C1 segment of cervical spinal cord (tissue), 14 donors: ENCODE measurements around the gene CSAD.
"Not testable (repeated sequence)": the region's sequence is repeated elsewhere in the genome, so short reads cannot be mapped to it uniquely, and the experiment has no call there.

Experiments used
- DNase-seq, 14 donors: peaks; one replicate each; lab custom pipeline; 2025; lab: John Stamatoyannopoulos, UW

The CSAD gene

DNA sequence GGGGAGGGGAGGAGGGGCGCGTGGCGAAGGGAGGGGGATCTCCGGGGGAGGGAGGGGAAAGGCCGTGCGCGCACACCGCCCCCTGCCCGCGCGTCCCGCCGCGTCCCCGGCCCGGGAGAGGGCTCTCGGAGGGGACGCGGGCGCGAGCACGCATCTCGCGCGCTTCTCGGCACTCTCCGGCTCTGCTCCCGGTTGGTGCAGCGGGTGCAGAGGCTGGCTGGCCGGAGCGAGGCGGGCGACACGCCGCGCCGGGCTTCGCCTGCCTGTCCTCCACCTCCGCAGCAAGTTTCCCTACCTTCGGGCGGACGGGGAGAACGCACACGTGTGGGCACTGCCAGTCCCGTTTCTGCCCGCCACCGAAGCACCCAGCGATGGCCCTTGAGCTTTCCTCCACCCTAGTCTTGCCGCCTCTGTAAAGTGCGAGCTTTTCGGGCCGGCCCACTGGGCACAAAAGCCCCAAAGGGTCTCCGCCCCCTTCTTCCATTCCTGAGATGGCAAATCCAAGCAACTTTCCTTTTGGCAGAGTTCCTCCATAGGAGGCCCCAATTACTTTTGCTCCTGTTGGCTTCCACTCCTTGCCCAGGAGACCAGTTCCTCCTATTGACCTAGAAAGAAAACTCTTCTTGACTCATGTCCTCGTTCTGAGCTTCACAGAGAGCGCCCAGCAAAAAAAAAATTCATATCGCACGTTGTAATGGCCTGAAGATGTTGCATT is 363 bp upstream of the CSAD start:
- peak in 5 of 14 donors; percentile 85 to 94 (median 92) for DNase-seq

DNA sequence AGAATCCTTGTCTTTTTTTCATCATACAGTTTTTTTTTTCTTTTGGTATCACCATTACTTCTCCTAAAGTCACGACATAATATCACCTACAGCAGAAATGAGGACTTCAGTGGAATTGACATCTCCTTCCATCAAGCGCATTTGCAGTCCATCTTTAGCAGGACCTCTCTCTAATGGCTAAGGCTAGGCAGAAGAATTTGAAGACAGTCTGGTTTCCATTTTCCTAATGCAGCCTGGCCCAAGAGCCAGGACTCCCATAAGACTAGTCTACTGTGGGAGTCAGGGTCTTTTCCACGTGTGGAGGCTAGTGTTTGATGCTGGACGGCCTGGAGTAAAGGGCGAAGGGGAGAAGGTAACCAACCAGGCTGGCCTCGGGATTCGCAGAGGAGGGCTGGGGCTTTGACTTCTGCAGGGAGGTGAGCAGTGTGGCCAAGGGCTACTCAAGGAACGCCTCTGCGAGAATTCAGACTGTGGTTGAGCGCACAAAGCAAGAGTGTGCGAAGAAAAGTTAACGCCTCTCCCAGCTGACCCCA is 972 bp downstream of the CSAD start:
- peak in 10 of 14 donors; percentile 36 to 86 (median 67) for DNase-seq

DNA sequence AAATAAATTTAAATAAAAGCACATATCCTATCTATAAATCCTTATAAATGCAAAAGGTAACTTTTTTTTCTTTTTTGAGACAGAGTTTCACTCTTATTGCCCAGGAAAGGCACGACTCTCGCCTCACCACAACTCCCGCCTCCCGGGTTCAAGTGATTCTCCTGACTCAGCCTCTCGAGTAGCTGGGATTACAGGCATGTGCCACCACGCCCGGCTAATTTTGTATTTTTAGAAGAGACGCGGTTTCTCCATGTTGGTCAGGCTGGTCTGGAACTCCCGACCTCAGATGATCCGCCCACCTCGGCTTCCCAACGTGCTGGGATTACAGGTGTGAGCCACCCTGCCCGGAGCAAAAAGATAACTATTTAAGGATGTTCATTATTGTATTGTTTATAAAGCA is 1.9 kb downstream of the CSAD start:
- DNase-seq = not testable (repeated sequence)

DNA sequence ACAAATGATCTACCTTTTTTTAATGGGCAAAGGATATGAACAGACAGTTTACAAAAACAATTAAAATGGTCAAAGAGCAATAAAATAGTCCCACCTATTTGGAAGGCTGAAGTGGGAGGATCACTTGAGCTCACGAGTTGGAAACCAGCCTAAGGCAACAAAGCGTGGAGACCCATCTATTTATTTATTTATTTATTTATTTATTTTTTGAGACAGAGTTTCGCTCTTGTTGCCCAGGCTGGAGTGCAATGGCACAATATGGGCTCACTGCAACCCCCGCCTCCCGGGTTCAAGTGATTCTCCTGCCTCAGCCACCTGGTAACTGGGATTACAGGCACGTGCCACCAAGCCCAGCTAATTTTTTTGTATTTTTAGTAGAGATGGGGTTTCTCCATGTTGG is 3.3 kb downstream of the CSAD start:
- not testable (repeated sequence) for DNase-seq

DNA sequence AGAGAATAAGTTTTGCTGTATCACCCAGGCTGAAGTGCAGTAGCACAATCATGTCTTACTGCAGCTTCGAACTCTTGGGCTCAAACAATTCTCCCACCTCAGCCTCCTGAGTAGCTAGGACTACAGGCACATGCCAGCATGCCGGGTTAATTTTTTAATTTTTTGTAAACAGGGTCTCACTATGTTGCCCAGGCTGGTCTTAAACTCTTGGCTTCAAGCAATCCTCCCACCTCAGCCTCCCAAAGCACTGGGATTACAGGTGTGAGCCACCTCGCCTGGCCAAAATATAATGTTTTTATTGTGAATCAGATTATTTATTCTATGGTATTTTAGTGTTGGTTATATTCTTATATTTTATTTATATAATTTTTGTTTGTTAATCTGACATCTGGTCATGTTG is 4.0 kb downstream of the CSAD start:
- no peak for DNase-seq

DNA sequence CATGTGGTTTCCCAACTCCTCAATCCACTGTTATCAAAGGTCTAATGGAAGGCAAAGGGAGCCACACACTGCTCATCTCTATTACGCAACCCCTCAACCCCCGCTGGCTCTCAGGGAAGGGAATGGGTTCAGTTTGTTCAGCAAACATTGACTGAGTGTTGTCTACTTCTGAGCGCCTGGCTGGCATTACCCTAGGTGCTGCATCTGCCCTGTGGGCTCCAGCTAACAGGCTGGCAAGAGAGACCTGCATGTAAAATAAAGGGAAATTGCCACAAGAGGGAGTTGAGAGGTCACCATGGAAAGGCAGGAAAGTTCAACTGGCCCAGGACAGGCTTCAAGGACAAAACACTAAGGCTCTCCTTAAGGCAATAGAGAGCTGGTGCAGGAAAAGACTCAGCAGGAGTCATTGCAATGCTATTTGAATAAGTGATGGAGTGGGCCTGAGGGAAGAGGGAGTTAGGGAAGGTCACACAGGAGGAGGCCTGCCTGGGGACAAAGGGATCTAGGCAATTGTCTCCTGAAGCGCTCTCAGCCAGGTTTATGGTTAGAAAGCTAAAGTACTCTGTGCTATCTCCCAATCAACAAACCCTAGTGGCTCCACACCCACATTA is 5.7 kb downstream of the CSAD start:
- no peak for DNase-seq

DNA sequence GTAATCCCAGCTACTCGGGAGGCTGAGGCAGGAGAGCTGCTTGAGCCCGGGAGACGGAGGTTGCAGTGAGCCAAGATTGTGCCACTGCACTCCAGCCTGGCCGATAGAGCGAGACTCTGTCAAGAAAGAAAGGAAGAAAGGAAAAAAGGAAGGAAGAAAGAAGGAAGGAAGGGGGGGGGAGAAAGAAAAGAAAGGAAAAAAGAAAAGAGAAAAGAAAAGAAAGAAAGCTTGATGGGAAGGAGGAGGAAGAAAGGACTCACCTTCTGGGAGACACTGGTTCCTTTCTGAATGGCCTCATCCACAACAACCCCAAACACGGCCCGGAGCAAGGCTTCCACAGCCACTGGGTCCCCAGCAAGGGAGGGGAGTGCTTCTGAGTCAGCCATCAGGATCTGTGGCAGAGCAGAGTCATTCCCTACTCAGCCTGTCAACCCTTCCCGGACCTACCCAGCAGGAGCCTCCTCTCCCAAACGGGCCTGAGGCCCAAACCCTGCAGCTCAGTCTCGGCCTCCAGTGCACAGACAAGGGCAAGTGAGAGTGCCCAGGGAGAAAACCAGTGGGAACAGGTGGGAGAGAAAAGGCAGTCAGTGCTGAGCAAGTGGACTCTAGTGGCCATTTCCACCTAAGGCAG is 7.5 kb downstream of the CSAD start:
- no peak for DNase-seq

DNA sequence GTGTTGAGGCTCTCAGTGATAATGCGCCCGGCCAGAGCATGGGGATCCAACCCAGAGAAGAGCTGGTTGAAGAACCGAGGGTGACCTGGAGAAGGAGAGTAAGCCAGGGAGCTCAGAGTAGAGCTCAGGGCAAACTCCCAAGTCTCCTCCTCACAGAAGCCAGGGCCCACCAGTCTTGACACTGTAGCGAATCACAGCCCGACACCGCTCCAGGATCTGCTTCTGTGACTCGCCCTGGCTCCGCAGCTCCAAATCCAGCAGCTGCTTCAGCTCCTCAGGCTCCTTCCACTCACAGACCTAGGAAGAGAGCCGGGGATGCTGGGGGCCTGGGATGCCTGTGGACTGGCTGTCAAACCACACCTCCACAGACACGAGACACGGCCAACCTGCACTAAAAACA is 8.4 kb downstream of the CSAD start:
- no peak for DNase-seq

DNA sequence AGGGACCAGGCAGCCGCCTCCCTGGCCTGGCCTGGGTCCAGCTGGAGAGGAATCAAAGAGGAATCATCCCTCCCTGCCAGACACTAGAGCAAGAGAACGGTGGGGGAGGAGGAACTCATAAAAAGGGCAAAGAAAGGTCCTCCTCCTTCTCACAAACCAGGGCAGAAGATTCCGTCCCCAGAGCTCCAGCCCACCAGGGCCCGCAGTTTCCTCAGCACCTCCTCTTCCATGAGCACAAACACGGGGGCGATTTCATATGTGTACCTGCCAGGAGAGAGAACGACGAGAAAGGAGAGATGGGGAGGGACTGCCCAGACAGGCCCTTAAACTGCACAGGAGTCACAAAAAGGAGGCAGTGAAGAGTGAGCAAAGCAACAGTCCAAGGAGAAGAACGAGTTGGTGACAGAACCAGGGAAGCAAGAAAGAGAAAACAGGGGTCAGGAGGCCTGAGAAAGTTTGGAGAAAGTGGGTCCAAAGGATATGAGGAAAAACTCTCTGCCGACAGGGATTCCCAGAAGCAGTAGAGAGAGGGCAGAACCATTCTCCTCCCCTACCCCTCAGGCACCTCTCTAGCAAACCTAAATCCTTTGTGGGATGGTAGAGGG is 8.9 kb downstream of the CSAD start:
- DNase-seq = no peak

DNA sequence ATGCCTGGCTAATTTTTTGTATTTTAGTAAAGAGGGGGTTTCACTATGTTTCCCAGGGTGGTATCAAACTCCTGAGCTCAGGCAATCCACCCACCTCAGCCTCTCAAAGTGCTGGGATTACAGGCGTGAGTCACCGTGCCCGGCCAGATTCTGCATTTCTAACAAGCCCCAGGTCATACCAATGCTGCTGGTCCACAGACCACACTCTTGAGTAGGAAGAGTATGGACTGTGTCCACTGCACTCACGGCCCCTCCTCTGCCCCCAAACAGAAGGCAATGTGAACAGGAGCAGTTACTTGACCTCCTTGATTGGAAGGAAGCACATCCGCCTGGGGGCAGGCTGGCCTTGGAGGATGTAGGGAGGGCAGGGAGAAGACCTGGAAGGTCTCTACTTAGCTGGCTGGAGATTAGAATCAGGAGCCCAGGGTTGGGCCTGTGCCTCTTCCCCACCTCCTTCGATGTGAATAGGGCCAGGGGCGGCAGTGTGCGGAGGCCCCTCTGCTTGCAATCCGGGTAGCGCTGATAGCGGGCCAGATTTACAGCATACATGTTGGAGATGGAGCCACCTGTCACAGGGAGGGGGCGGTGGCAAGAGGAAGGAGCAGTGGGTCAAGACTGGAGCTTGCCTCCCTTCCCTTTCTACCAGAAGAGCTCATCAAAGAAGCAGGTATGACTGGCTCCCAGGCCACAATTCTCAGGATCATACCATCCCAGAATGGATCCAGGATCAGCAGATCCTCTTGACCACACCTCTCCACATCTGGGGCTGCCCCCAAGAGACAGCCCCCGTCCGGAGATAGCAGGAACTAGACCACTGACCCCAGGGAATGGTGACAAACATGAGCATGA is 9.6 kb downstream of the CSAD start:
- DNase-seq = no peak

DNA sequence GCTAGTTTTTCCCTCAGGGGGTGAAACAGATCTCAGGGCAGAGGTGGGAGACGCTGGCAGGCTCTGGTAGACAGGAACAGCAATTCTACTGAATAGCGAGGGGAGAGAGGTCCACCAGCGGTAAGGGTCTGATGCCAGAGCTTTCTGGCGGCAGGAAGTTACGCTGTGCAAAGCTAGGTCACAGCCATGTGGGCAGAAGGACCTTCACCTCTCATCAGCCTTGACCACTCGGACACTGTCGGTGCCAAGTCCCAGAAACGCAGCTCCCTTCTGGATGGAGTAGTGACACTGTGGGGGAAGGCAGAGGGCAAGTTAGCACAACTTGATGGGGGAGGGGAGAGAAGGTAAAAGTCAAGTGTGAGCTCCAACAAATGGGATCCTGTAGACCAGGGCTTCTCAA is 10.5 kb downstream of the CSAD start:
- no peak for DNase-seq

DNA sequence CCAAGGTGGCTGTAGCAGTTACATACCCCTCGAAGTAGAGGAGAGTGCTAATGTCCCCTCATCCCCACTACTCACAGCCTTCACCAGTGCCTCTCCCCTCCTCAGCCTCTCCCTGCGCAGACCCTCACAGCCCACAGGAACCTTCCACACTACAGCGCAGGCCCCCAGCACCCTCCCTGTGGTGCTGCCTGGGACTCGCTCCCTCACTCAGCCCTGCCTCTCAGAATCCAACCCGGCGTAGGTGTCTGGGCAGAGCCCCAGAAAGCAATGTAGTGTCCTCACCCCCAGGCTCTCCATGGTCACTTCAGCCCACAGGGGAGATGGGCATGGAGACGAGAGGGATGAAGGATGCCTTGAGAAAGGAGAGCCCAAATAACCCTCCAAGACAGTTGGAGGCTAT is 11.1 kb downstream of the CSAD start:
- no peak for DNase-seq

DNA sequence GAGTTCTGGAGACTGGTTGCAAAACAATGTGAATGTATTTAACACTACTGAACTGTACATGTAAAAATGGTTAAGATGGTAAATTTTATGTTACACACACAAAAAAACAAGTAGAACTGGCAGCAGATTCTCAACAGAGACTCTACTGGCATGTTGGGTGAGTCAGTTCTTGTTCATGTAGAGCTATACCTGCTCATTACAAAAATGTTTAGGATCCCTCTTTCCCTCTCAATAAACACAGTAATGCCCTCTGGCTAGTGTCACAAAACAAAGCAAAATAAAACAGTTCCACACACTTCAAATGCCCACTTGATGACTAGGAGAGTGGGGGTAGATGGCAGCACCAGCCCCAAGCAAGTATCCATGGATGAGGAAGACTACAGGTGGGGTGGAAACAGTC is 13.9 kb downstream of the CSAD start:
- no peak for DNase-seq

DNA sequence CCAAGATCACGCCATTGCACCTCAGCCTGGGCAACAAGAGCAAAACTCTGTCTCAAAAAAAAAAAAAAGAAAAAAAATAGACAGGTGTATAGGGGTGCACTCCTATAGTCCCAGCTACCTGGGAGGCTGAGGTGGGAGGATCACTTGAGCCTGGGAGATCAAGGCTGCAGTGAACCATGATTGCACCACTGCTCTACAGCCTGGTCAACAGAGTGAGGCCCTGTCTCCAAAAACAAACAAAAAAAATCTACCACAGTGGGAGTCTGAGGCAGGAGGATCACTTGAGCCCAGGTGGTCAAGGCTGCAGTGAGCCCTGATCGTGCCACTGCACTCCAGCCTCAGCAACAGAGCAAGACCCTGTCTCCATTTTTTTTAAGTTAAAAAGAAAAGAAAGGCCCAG is 17.7 kb downstream of the CSAD start:
- not testable (repeated sequence) for DNase-seq

DNA sequence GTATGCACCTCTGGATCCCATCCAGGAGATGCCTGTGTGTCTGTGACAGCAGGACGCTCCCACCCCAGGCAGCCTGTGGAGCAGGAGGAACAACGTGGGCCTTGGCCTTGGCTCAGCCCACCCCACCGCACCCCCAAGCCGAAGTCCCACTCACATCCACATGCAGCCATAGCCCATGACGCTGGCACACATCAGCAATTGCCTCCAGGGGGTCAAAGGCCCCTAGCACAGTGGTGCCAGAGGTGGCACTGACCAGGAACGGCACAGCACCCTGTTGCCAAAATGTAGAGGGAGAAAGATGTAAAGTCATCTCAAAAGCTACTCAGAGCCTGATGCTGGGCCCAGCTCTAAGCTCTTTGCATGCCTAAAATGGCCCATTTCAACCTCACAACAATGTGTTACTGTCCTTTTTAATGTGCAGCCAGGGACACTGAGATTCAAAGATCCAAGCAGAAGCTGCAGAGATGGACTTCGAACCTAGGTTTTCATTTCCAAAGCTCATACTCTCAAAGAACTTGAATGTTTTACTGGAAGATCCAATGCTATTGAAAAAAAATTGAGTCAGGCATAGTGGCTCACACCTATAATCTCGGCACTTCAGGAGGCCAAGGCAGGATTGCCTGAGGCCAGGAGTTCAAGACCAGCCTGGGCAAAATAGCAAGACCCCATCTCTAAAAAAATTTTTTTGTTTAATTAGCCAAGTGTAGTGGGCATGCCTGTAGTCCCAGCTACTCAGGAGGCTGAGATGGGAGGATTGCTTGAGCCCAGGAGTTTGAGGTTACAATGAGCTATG is 19.4 kb downstream of the CSAD start:
- no peak for DNase-seq

DNA sequence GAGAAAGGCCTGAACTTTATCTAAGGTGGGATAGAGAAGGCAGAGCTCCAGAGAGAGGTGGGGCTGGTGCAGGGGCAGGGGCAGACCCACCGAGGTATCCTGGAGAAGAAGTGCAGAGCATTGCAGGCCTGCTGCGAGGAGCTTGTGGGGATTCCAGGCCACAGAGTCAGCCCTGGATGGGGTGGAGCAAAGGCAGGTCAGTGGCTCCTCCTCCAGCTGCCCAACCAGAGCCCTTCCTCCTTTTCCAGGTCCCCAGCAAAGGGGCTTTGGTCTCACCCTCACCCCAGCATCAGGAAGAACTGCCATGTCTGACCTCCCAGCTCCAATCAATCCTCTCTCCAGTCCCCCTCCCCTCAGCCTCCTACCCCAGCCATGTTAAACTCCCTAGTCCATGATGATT is 20.1 kb downstream of the CSAD start:
- DNase-seq = no peak

DNA sequence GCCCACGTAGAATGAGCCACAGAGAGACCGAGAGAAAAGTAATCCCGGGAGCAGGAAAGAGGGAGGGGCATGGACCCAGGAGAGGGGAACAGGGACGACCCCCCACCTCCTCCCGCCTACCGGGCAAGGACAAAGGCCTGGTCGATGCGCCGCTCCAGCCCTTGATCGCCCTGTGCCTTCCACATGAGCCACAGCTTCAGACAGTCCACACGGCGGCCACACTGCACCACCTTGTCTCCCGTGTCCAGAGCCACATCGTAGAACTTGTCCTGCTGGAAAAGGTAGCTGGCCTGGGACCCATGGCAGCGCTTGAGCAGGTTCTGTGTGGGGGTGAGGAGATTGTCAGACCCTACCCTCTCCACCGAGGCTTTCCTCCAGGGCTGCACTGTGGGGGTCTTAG is 20.7 kb downstream of the CSAD start:
- DNase-seq = no peak

DNA sequence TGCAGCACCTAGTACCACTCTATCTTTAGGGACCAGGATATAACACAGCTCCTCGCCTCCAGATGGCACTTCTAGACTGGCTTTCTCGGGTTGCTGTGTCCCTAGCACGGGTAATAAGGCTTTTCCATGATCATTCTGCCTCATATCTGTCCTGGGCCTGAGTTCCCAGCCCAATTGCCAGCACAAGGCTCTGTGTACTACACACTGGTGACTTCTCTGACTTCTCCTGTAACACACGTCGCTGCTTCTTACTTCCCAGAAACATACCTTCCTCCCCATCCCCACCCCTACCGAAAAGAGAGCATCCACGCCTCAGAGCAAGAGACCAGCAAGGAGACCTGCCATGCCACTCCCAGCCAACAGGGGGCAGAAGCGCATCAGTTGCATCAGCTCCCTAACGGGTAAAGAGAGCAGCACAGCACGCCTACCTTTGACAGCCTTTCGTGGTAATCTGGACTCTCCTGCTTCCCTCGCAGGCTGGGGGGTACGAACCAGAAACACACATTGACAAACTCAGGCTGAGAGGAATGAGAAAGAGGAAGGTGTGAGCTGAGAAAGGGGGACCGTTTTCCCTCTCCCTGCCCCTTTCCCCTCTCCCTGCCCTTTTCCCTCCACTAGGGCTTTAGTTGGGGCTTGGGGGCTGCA is 21.4 kb downstream of the CSAD start:
- peak in 12 of 14 donors; percentile 4 to 79 (median 42) for DNase-seq

DNA sequence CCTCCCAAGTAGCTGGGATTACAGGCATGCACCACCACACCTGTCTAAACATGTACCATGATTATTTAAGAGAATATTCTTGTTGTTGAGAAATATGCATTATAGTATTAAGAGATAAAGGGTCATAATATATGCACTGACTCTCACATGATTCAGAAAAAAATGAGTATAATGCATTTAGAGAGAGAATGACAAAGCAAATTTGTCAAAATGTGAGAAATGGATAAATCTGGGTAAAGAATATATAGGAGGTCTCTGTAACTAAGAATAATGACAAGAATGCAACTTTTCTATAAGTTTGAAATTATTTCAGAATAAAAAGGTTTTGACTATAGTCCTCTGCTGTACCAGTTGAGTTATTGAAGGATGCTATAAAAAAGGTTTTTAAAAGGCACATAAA is 28.3 kb downstream of the CSAD start:
- no peak for DNase-seq

DNA sequence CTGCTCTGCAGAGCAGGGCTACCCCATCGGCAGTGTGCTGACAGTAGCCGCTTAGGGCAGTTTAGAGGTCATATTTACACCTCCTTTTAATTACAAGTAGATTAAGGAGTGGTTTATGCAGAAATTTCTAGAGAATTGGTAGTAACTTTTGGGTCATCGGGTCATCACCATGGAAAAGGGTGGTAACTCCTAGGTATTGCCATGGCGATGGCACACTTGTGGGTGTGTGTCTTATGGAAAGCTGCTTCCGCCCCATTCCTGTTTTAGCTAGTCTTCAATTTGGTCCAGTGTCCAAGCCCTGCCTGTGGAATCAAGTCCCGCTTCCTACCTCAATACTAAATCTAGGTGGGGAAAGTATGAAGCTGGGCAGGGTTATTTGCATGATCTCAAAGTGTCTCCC is 29.7 kb downstream of the CSAD start:
- DNase-seq = no peak
